Measurements from ENCODE around the gene GSE1. TPM values are rescaled to one million over a fixed set of nuclear protein-coding genes. Genes with fewer than 3 reads are reported as not detected.

The GSE1 gene
- total and polyA plus RNA-seq, 9 of the 15 experiments (the other 6 are each of a cell fraction or from before 2014, with no cell fraction given) = 12.2 to 244 (median 57.9) TPM

DNA sequence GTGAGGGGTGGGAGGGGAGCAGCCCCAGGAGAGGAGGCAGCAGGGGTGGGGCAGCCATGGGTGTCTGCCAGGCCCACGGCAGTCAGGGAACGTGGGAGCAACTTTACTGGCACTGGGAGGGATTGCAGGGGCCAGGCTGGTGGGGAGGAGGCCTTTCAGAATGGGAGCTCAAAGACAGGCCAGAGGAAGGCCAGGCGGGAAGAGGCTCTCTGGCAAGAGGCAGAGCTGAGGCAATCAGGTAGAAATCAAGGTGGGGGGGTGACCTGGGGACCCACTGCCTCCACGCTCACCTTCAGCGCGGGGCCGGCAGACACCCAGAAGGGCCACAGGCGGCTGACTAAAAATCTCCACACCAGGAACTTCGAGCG lies 11.9 kb upstream of the GSE1 start (continued):
- no peak for TF ChIP-seq RNF2 (IDR thresholded peaks at IDR 0.05)
- TF ChIP-seq BRD4 (IDR thresholded peaks at IDR 0.05) = no peak
- TF ChIP-seq, protein P1, sequence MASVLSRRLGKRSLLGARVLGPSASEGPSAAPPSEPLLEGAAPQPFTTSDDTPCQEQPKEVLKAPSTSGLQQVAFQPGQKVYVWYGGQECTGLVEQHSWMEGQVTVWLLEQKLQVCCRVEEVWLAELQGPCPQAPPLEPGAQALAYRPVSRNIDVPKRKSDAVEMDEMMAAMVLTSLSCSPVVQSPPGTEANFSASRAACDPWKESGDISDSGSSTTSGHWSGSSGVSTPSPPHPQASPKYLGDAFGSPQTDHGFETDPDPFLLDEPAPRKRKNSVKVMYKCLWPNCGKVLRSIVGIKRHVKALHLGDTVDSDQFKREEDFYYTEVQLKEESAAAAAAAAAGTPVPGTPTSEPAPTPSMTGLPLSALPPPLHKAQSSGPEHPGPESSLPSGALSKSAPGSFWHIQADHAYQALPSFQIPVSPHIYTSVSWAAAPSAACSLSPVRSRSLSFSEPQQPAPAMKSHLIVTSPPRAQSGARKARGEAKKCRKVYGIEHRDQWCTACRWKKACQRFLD (CRISPR knock-in tag; IDR thresholded peaks at IDR 0.05) = no peak
- TF ChIP-seq, protein P2, sequence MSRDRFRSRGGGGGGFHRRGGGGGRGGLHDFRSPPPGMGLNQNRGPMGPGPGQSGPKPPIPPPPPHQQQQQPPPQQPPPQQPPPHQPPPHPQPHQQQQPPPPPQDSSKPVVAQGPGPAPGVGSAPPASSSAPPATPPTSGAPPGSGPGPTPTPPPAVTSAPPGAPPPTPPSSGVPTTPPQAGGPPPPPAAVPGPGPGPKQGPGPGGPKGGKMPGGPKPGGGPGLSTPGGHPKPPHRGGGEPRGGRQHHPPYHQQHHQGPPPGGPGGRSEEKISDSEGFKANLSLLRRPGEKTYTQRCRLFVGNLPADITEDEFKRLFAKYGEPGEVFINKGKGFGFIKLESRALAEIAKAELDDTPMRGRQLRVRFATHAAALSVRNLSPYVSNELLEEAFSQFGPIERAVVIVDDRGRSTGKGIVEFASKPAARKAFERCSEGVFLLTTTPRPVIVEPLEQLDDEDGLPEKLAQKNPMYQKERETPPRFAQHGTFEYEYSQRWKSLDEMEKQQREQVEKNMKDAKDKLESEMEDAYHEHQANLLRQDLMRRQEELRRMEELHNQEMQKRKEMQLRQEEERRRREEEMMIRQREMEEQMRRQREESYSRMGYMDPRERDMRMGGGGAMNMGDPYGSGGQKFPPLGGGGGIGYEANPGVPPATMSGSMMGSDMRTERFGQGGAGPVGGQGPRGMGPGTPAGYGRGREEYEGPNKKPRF (IDR thresholded peaks at IDR 0.05; ENCODE audit: low read depth, low read length) = no peak
- TF ChIP-seq ADNP (tag; IDR thresholded peaks at IDR 0.05) = no peak
- TF ChIP-seq KLF16 (IDR thresholded peaks at IDR 0.05) = no peak
- TF ChIP-seq, protein P3, sequence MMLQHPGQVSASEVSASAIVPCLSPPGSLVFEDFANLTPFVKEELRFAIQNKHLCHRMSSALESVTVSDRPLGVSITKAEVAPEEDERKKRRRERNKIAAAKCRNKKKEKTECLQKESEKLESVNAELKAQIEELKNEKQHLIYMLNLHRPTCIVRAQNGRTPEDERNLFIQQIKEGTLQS (IDR thresholded peaks at IDR 0.05) = peak; percentile 50; the same call in 1 of the 2 replicates
- TF ChIP-seq, protein P3 (CRISPR knock-in tag; conservative IDR thresholded peaks at IDR 0.05) = no peak
- no peak for TF ChIP-seq GABPB2 (CRISPR knock-in tag; conservative IDR thresholded peaks at IDR 0.05)
- TF ChIP-seq, protein P4, sequence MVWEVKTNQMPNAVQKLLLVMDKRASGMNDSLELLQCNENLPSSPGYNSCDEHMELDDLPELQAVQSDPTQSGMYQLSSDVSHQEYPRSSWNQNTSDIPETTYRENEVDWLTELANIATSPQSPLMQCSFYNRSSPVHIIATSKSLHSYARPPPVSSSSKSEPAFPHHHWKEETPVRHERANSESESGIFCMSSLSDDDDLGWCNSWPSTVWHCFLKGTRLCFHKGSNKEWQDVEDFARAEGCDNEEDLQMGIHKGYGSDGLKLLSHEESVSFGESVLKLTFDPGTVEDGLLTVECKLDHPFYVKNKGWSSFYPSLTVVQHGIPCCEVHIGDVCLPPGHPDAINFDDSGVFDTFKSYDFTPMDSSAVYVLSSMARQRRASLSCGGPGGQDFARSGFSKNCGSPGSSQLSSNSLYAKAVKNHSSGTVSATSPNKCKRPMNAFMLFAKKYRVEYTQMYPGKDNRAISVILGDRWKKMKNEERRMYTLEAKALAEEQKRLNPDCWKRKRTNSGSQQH (CRISPR knock-in tag; IDR thresholded peaks at IDR 0.05) = 0 out of 2 replicates have a peak, but pooled peaks have one; percentile 5
- no peak for TF ChIP-seq EGR1 (conservative IDR thresholded peaks at IDR 0.05)
- no peak for TF ChIP-seq MTA2 (IDR thresholded peaks at IDR 0.05; ENCODE audit: low read depth)
- no peak for TF ChIP-seq ZNF766 (CRISPR knock-in tag; conservative IDR thresholded peaks at IDR 0.05)
- TF ChIP-seq CCNT2 (IDR thresholded peaks at IDR 0.05; ENCODE audit: borderline replicate concordance, extremely low read depth, insufficient read length, low read depth, low read length) = no peak
- TF ChIP-seq DACH1 (IDR thresholded peaks at IDR 0.05; ENCODE audit: partially characterized antibody) = no peak
- TF ChIP-seq E2F3 (CRISPR knock-in tag; IDR thresholded peaks at IDR 0.05) = no peak
- TF ChIP-seq STAG1 (CRISPR knock-in tag; IDR thresholded peaks at IDR 0.05; ENCODE audit: borderline replicate concordance) = no peak
- TF ChIP-seq XRCC3 (IDR thresholded peaks at IDR 0.05) = no peak
- no peak; the same call in 1 of the 2 replicates for TF ChIP-seq ZNF589 (CRISPR knock-in tag; IDR thresholded peaks at IDR 0.05; ENCODE audit: low read depth)
- TF ChIP-seq POLR2G (IDR thresholded peaks at IDR 0.05; ENCODE audit: low read depth, low read length) = peak; percentile 73
- TF ChIP-seq RBM22 (IDR thresholded peaks at IDR 0.05; ENCODE audit: low read depth, low read length, poor library complexity, severe bottlenecking) = peak; percentile 66
